ENCODE results near the gene FBXL17. TPM values are rescaled to one million over a fixed set of nuclear protein-coding genes. Genes with fewer than 3 reads are reported as not detected.

The FBXL17 gene
- total and polyA plus RNA-seq, 9 of the 15 experiments (the other 6 are each of a cell fraction or from before 2014, with no cell fraction given): 0.32 to 5.4 (median 1.8) TPM

DNA sequence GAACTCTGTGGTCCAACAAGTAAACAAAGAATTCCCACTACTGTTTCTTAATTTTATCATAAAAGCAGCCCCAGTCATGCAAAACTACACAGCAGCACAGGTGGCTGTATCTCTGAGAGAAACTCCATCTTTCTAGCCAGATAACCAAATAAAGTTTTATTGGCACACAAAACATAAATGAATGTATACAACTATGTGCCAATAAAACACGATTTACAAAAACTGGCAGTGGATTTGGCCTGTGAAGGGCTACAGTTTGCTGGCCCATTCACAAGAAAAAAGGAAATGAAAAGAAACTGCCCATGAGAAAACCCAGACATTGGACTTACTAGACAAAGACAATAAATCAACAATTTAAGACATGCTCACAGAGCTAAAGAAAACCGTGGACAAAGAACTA is 10.6 kb downstream of the FBXL17 start:
- intact Hi-C loops (cut with micrococcal nuclease): no loop called here
- Histone ChIP-seq H3K4me2 (ENCODE audit: insufficient read depth, low read length) (no peak overlapping the region), H3K9me3 (replicated peaks; ENCODE audit: control insufficient read depth, insufficient read depth, low read depth, low read length) (peaks cover 6% of the 10 kb centered on the region; the same call in 1 of the 2 replicates), H3K36me3 (ENCODE audit: control insufficient read depth, insufficient read depth, low read length) (no peaks in the 10 kb centered on the region), H3K27me3 (ENCODE audit: control insufficient read depth in 2 of 2, insufficient read depth in 2 of 2, low read length in 2 of 2) (no peaks in the 10 kb centered on the region), H3K9me1 (ENCODE audit: control insufficient read depth, insufficient read depth, low read length) (no peaks in the 10 kb centered on the region), H3K4me3 (no peak overlapping the region), H3K4me1 (replicated peaks in 1 of 2; ENCODE audit: control insufficient read depth in 2 of 2, insufficient read depth in 2 of 2, low read length in 2 of 2) (no peaks in the 10 kb centered on the region), H3K9ac (ENCODE audit: insufficient read depth in 1 of 2, low read depth in 2 of 2, low read length in 2 of 2) (no peak overlapping the region), H4K20me1 (replicated peaks; ENCODE audit: control insufficient read depth, insufficient read depth, low read length) (no peaks in the 10 kb centered on the region), H2AFZ (ENCODE audit: low read depth, low read length) (no peak overlapping the region), H3K79me2 (ENCODE audit: control insufficient read depth, insufficient read depth, low read length) (no peaks in the 10 kb centered on the region), H3K27ac (ENCODE audit: extremely low read depth, low read depth, low read length) (no peak overlapping the region)
- in situ Hi-C loops (cut with MboI): no loop called here
- ATAC-seq: no peak
- DNase-seq (ENCODE audit: extremely low read depth in 1 of 4, low spot score in 3 of 4): no peak
- CTCF ChIA-PET (ENCODE audit: low intra/inter-chr PET ratio): no interaction called here
- no TSS peak for BruUV-seq (replicated peaks)
- no peak for FAIRE-seq
- WGBS (ENCODE audit: insufficient coverage, low coverage, missing lambda C conversion rate): 0% methylated on average over 2 of the region's 2 CpGs
- TF ChIP-seq ZBTB40 (IDR thresholded peaks at IDR 0.05): peak; percentile 83
- peak; percentile 74 for TF ChIP-seq ZBTB40 (CRISPR knock-in tag; IDR thresholded peaks at IDR 0.05)
- no peak for TF ChIP-seq CBX2 (IDR thresholded peaks at IDR 0.05; ENCODE audit: insufficient read depth, low read length, poor library complexity, severe bottlenecking)
- POLR2A ChIA-PET: no interaction called here

Data from K562 (cell line).